Measurements from ENCODE around the gene CD2BP2. TPM values are rescaled to one million over a fixed set of nuclear protein-coding genes. Genes with fewer than 3 reads are reported as not detected.

The CD2BP2 gene
- total RNA-seq, 1 donor from 2014 or later: 65.1 TPM

- Mint-ChIP-seq H3K9me3 (ENCODE audit: unreplicated experiment) (no peaks in the 10 kb centered on the region), H3K4me3 (ENCODE audit: unreplicated experiment) (peak overlapping the region; percentile 97), H3K27ac (ENCODE audit: unreplicated experiment) (peak overlapping the region; percentile 98), H3K27me3 (ENCODE audit: unreplicated experiment) (no peaks in the 10 kb centered on the region), H3K4me1 (ENCODE audit: unreplicated experiment) (peaks cover 23% of the 10 kb centered on the region), H3K36me3 (ENCODE audit: unreplicated experiment) (no peaks in the 10 kb centered on the region)
- peak; percentile 87 for DNase-seq (ENCODE audit: extremely low spot score, unreplicated experiment)
- no peak for TF ChIP-seq CTCF (IDR thresholded peaks at IDR 0.05)
Observed at GRCh38 chr16:30394592-30395154, 39.6 kb upstream of the CD2BP2 start.

GRCh38 chr16:30383521-30383920, 28.4 kb upstream of the CD2BP2 start:
- H3K4me1 Mint-ChIP-seq (ENCODE audit: unreplicated experiment): peaks cover 16% of the 10 kb centered on the region
- H3K9me3 Mint-ChIP-seq (ENCODE audit: unreplicated experiment): no peaks in the 10 kb centered on the region
- no peak for DNase-seq (ENCODE audit: extremely low spot score, unreplicated experiment)
- no peak overlapping the region for H3K4me3 Mint-ChIP-seq (ENCODE audit: unreplicated experiment)
- H3K27me3 Mint-ChIP-seq (ENCODE audit: unreplicated experiment): no peaks in the 10 kb centered on the region
- H3K27ac Mint-ChIP-seq (ENCODE audit: unreplicated experiment): no peak overlapping the region
- no peaks in the 10 kb centered on the region for H3K36me3 Mint-ChIP-seq (ENCODE audit: unreplicated experiment)
- no peak for TF ChIP-seq CTCF (IDR thresholded peaks at IDR 0.05)

- Mint-ChIP-seq H3K27ac (ENCODE audit: unreplicated experiment) (no peak within 1 kb of the TSS), H3K36me3 (ENCODE audit: unreplicated experiment) (no peaks in the 10 kb centered on the region), H3K27me3 (ENCODE audit: unreplicated experiment) (no peaks in the 10 kb centered on the region), H3K4me3 (ENCODE audit: unreplicated experiment) (no peak within 1 kb of the TSS), H3K9me3 (ENCODE audit: unreplicated experiment) (no peaks in the 10 kb centered on the region), H3K4me1 (ENCODE audit: unreplicated experiment) (peaks cover 26% of the 10 kb centered on the region)
- no peak for DNase-seq (ENCODE audit: extremely low spot score, unreplicated experiment)
- no peak for TF ChIP-seq CTCF (IDR thresholded peaks at IDR 0.05)
Observed at GRCh38 chr16:30382111-30382881, 27.2 kb upstream of the CD2BP2 start, which contains the start of gene SEPTIN1. Gene SEPTIN1 (minus strand): TSS chr16:30382561. CDS start chr16:30382542, 19 bp downstream.

GRCh38 chr16:30381291-30382041, 26.4 kb upstream of the CD2BP2 start:
- no peaks in the 10 kb centered on the region for H3K9me3 Mint-ChIP-seq (ENCODE audit: unreplicated experiment)
- no peaks in the 10 kb centered on the region for H3K36me3 Mint-ChIP-seq (ENCODE audit: unreplicated experiment)
- no peaks in the 10 kb centered on the region for H3K27me3 Mint-ChIP-seq (ENCODE audit: unreplicated experiment)
- H3K4me1 Mint-ChIP-seq (ENCODE audit: unreplicated experiment): peaks cover 30% of the 10 kb centered on the region
- H3K27ac Mint-ChIP-seq (ENCODE audit: unreplicated experiment): no peak overlapping the region
- no peak overlapping the region for H3K4me3 Mint-ChIP-seq (ENCODE audit: unreplicated experiment)
- DNase-seq (ENCODE audit: extremely low spot score, unreplicated experiment): no peak
- no peak for TF ChIP-seq CTCF (IDR thresholded peaks at IDR 0.05)

GRCh38 chr16:30380803-30381208, 25.7 kb upstream of the CD2BP2 start:
- no peak overlapping the region for H3K4me3 Mint-ChIP-seq (ENCODE audit: unreplicated experiment)
- H3K27me3 Mint-ChIP-seq (ENCODE audit: unreplicated experiment): no peaks in the 10 kb centered on the region
- H3K9me3 Mint-ChIP-seq (ENCODE audit: unreplicated experiment): no peaks in the 10 kb centered on the region
- H3K36me3 Mint-ChIP-seq (ENCODE audit: unreplicated experiment): no peaks in the 10 kb centered on the region
- H3K4me1 Mint-ChIP-seq (ENCODE audit: unreplicated experiment): peaks cover 30% of the 10 kb centered on the region
- no peak for DNase-seq (ENCODE audit: extremely low spot score, unreplicated experiment)
- no peak overlapping the region for H3K27ac Mint-ChIP-seq (ENCODE audit: unreplicated experiment)
- no peak for TF ChIP-seq CTCF (IDR thresholded peaks at IDR 0.05)
